ENCODE measurements around the gene DPYD.

DPYD gene

GRCh38 chr1:97046765-97047420, 873.9 kb downstream of the DPYD start:
- Histone ChIP-seq H3K4me3 (ENCODE audit: insufficient read length, low read depth) (no peak overlapping the region), H3K27me3 (ENCODE audit: insufficient read depth, insufficient read length) (no peaks in the 10 kb centered on the region), H3K36me3 (ENCODE audit: insufficient read depth, insufficient read length, low read length) (no peaks in the 10 kb centered on the region), H3K9ac (ENCODE audit: insufficient read length, low read depth) (no peak overlapping the region), H3K4me1 (ENCODE audit: insufficient read depth, insufficient read length) (no peaks in the 10 kb centered on the region), H3K9me3 (ENCODE audit: insufficient read depth, low read length) (no peaks in the 10 kb centered on the region; the same call in 1 of the 2 replicates)
- DNase-seq (ENCODE audit: low read depth, low spot score), result no peak
- TF ChIP-seq YY1 (IDR thresholded peaks at IDR 0.05; ENCODE audit: insufficient read depth, insufficient read length) (no peak), SUZ12 (IDR thresholded peaks at IDR 0.05; ENCODE audit: extremely low read depth, insufficient read depth, insufficient read length) (no peak), ZNF274 (IDR thresholded peaks at IDR 0.05; ENCODE audit: low read depth, low read length) (no peak)

GRCh38 chr1:97044159-97044760, 876.6 kb downstream of the DPYD start:
- Histone ChIP-seq H3K4me3 (ENCODE audit: insufficient read length, low read depth) (no peak overlapping the region), H3K9ac (ENCODE audit: insufficient read length, low read depth) (no peak overlapping the region), H3K36me3 (ENCODE audit: insufficient read depth, insufficient read length, low read length) (no peaks in the 10 kb centered on the region), H3K4me1 (ENCODE audit: insufficient read depth, insufficient read length) (no peaks in the 10 kb centered on the region), H3K27me3 (ENCODE audit: insufficient read depth, insufficient read length) (no peaks in the 10 kb centered on the region), H3K9me3 (ENCODE audit: insufficient read depth, low read length) (no peaks in the 10 kb centered on the region; the same call in 1 of the 2 replicates)
- no peak for DNase-seq (ENCODE audit: low read depth, low spot score)
- no peak for TF ChIP-seq SUZ12 (IDR thresholded peaks at IDR 0.05; ENCODE audit: extremely low read depth, insufficient read depth, insufficient read length)

- no peak overlapping the region for H3K4me3 ChIP-seq (ENCODE audit: insufficient read length, low read depth)
- TF ChIP-seq SUZ12 (IDR thresholded peaks at IDR 0.05; ENCODE audit: extremely low read depth, insufficient read depth, insufficient read length) (no peak), ZNF274 (IDR thresholded peaks at IDR 0.05; ENCODE audit: low read depth, low read length) (no peak), YY1 (IDR thresholded peaks at IDR 0.05; ENCODE audit: insufficient read depth, insufficient read length) (no peak)
- H3K36me3 ChIP-seq (ENCODE audit: insufficient read depth, insufficient read length, low read length), result no peaks in the 10 kb centered on the region
- H3K9ac ChIP-seq (ENCODE audit: insufficient read length, low read depth), result no peak overlapping the region
- DNase-seq (ENCODE audit: low read depth, low spot score), result no peak
- H3K4me1 ChIP-seq (ENCODE audit: insufficient read depth, insufficient read length), result no peaks in the 10 kb centered on the region
- H3K27me3 ChIP-seq (ENCODE audit: insufficient read depth, insufficient read length), result no peaks in the 10 kb centered on the region
- no peaks in the 10 kb centered on the region; the same call in 1 of the 2 replicates for H3K9me3 ChIP-seq (ENCODE audit: insufficient read depth, low read length)
These were observed 878.3 kb downstream of the DPYD start for GRCh38 chr1:97042551-97042950.

- H3K9ac ChIP-seq (ENCODE audit: insufficient read length, low read depth), result no peak overlapping the region
- no peaks in the 10 kb centered on the region; the same call in 1 of the 2 replicates for H3K9me3 ChIP-seq (ENCODE audit: insufficient read depth, low read length)
- no peak for DNase-seq (ENCODE audit: low read depth, low spot score)
- TF ChIP-seq YY1 (IDR thresholded peaks at IDR 0.05; ENCODE audit: insufficient read depth, insufficient read length) (no peak), SUZ12 (IDR thresholded peaks at IDR 0.05; ENCODE audit: extremely low read depth, insufficient read depth, insufficient read length) (no peak), ZNF274 (IDR thresholded peaks at IDR 0.05; ENCODE audit: low read depth, low read length) (no peak)
- H3K4me1 ChIP-seq (ENCODE audit: insufficient read depth, insufficient read length), result no peaks in the 10 kb centered on the region
- H3K36me3 ChIP-seq (ENCODE audit: insufficient read depth, insufficient read length, low read length), result no peaks in the 10 kb centered on the region
- H3K4me3 ChIP-seq (ENCODE audit: insufficient read length, low read depth), result no peak overlapping the region
- no peaks in the 10 kb centered on the region for H3K27me3 ChIP-seq (ENCODE audit: insufficient read depth, insufficient read length)
These were observed 879.8 kb downstream of the DPYD start for GRCh38 chr1:97041026-97041425.

GRCh38 chr1:97038410-97038809, 882.4 kb downstream of the DPYD start:
- Histone ChIP-seq H3K27me3 (ENCODE audit: insufficient read depth, insufficient read length) (no peaks in the 10 kb centered on the region), H3K36me3 (ENCODE audit: insufficient read depth, insufficient read length, low read length) (no peaks in the 10 kb centered on the region), H3K4me3 (ENCODE audit: insufficient read length, low read depth) (no peak overlapping the region), H3K9me3 (ENCODE audit: insufficient read depth, low read length) (no peaks in the 10 kb centered on the region), H3K4me1 (ENCODE audit: insufficient read depth, insufficient read length) (no peaks in the 10 kb centered on the region), H3K9ac (ENCODE audit: insufficient read length, low read depth) (no peak overlapping the region)
- no peak for TF ChIP-seq ZNF274 (IDR thresholded peaks at IDR 0.05; ENCODE audit: low read depth, low read length)
- no peak for TF ChIP-seq YY1 (IDR thresholded peaks at IDR 0.05; ENCODE audit: insufficient read depth, insufficient read length)
- no peak for TF ChIP-seq SUZ12 (IDR thresholded peaks at IDR 0.05; ENCODE audit: extremely low read depth, insufficient read depth, insufficient read length)
- DNase-seq (ENCODE audit: low read depth, low spot score), result no peak

GRCh38 chr1:97034651-97035050, 886.2 kb downstream of the DPYD start:
- no peak overlapping the region for H3K9ac ChIP-seq (ENCODE audit: insufficient read length, low read depth)
- no peaks in the 10 kb centered on the region for H3K9me3 ChIP-seq (ENCODE audit: insufficient read depth, low read length)

GRCh38 chr1:97033949-97034348, 886.9 kb downstream of the DPYD start:
- no peak overlapping the region for H3K4me3 ChIP-seq (ENCODE audit: insufficient read length, low read depth)
- H3K4me1 ChIP-seq (ENCODE audit: insufficient read depth, insufficient read length), result no peaks in the 10 kb centered on the region
- H3K36me3 ChIP-seq (ENCODE audit: insufficient read depth, insufficient read length, low read length), result no peaks in the 10 kb centered on the region
- TF ChIP-seq ZNF274 (IDR thresholded peaks at IDR 0.05; ENCODE audit: low read depth, low read length) (no peak), YY1 (IDR thresholded peaks at IDR 0.05; ENCODE audit: insufficient read depth, insufficient read length) (no peak)
- no peak for DNase-seq (ENCODE audit: low read depth, low spot score)
- H3K9ac ChIP-seq (ENCODE audit: insufficient read length, low read depth), result no peak overlapping the region
- no peaks in the 10 kb centered on the region for H3K9me3 ChIP-seq (ENCODE audit: insufficient read depth, low read length)
- H3K27me3 ChIP-seq (ENCODE audit: insufficient read depth, insufficient read length), result no peaks in the 10 kb centered on the region

More at GRCh38 chr1:97034651-97035050, 886.2 kb downstream of the DPYD start:
- no peak for DNase-seq (ENCODE audit: low read depth, low spot score)
- Histone ChIP-seq H3K4me3 (ENCODE audit: insufficient read length, low read depth) (no peak overlapping the region), H3K4me1 (ENCODE audit: insufficient read depth, insufficient read length) (no peaks in the 10 kb centered on the region), H3K27me3 (ENCODE audit: insufficient read depth, insufficient read length) (no peaks in the 10 kb centered on the region), H3K36me3 (ENCODE audit: insufficient read depth, insufficient read length, low read length) (no peaks in the 10 kb centered on the region)
- no peak for TF ChIP-seq ZNF274 (IDR thresholded peaks at IDR 0.05; ENCODE audit: low read depth, low read length)
